Body of pancreas (tissue), 4 donors: Measurements from ENCODE around the gene SYPL2.

Experiments
- CTCF ChIP-seq, 7 experiments: fragments of 450-650 bp in 4 of 7; fragments of 200-600 bp in 3 of 7; sonication (generic) in 3 of 7; IDR thresholded peaks; one replicate each; pipeline ENCODE4 v1.5.1; 2016 to 2019; ENCODE audit warnings: antibody characterized with exemption in 7 of 7
- POLR2A ChIP-seq, 3 donors: fragments of 450-650 bp; IDR thresholded peaks; one replicate each; pipeline ENCODE4 v1.6.1; 2016; ENCODE audit warnings: antibody characterized with exemption in 3 of 3, mild to moderate bottlenecking in 2 of 3

GRCh38 chr1:109487261-109487660 lies 20.9 kb downstream of the SYPL2 start:
- TF ChIP-seq CTCF (IDR thresholded peaks at IDR 0.05) (no peak), POLR2A (IDR thresholded peaks at IDR 0.05) (no peak)
